H1 (cell line): ENCODE measurements around the gene DLGAP5. TPM values are rescaled to one million over a fixed set of nuclear protein-coding genes. Genes with fewer than 3 reads are reported as not detected.
A peak's percentile ranks its signal among the peaks of the same experiment; 100 is the strongest.

ENCODE experiments used
- CTCF ChIA-PET: fragments of 300-600 bp; sonication (Branson Sonifier 250); formaldehyde crosslinking; loops from one replicate; lab custom pipeline; 2021; ENCODE audit not compliant: partially characterized antibody; lab: Charles Lee
- POLR2A ChIA-PET: fragments of 300-600 bp; sonication (Branson Sonifier 250); formaldehyde crosslinking; loops from one replicate; lab custom pipeline; 2021; ENCODE audit warnings: inconsistent platforms; ENCODE audit not compliant: partially characterized antibody; lab: Charles Lee
- DNase-seq, 2 experiments: peaks; one replicate each; pipeline versions ENCODE4 v3.0.0 to v3.0.0-alpha.2; 2010 to 2022; ENCODE audit warnings: low spot score in 2 of 2, low read depth in 1 of 2, mixed read lengths in 1 of 2
- FAIRE-seq: peaks from 2 replicates; lab custom pipeline; 2011; peaks lifted over from hg19 to GRCh38; lab: Jason Lieb, UNC
- H2AFZ ChIP-seq: 2 replicates; pipeline ENCODE4 v1.8.1; 2012; ENCODE audit warnings: low read length, inconsistent platforms
- H2AK5ac ChIP-seq: 2 replicates; pipeline ENCODE4 v1.6.1; 2013; ENCODE audit warnings: low read depth, low read length
- H2BK120ac ChIP-seq: replicated peaks from 2 replicates; pipeline ENCODE3; 2013; ENCODE audit warnings: low read depth, low read length, inconsistent platforms
- H2BK12ac ChIP-seq: 2 replicates; pipeline ENCODE4 v1.6.1; 2013; ENCODE audit warnings: low read depth, low read length
- H2BK15ac ChIP-seq: 2 replicates; pipeline ENCODE4 v1.6.1; 2013; ENCODE audit warnings: low read length
- H2BK20ac ChIP-seq: 2 replicates; pipeline ENCODE4 v1.6.1; 2013; ENCODE audit warnings: low read length
- H2BK5ac ChIP-seq: 2 replicates; pipeline ENCODE4 v1.6.1; 2013; ENCODE audit warnings: low read depth, low read length
- H3K14ac ChIP-seq: 2 replicates; pipeline ENCODE4 v1.6.1; 2013; ENCODE audit warnings: inconsistent platforms; ENCODE audit not compliant: insufficient read length
- H3K18ac ChIP-seq: 2 replicates; pipeline ENCODE4 v1.6.1; 2013; ENCODE audit warnings: low read length; ENCODE audit errors: extremely low read depth
- H3K23ac ChIP-seq: 2 replicates; pipeline ENCODE4 v1.6.1; 2013; ENCODE audit warnings: inconsistent platforms; ENCODE audit not compliant: insufficient read length
- H3K23me2 ChIP-seq: 2 replicates; pipeline ENCODE4 v1.6.1; 2013; ENCODE audit warnings: low read depth, low read length
- H3K27ac ChIP-seq: 2 replicates; pipeline ENCODE4 v1.6.1; 2011; ENCODE audit warnings: low read depth, low read length, inconsistent platforms
- H3K27me3 ChIP-seq, 4 experiments: replicated peaks in 1 of 4; 1 replicate in 1 of 4; 2 replicates in 3 of 4; pipeline versions ENCODE4 v1.6.1 to v1.8.1; 2011 to 2013; ENCODE audit warnings: low read length in 3 of 4, mild to moderate bottlenecking in 3 of 4, inconsistent platforms in 2 of 4, mixed read lengths in 2 of 4, moderate library complexity in 1 of 4; ENCODE audit not compliant: control insufficient read depth in 3 of 4, insufficient read depth in 3 of 4; ENCODE audit errors: extremely low read depth in 1 of 4
- H3K36me3 ChIP-seq, 4 experiments: 2 replicates each; pipeline versions ENCODE4 v1.6.1 to v1.8.1; 2011 to 2013; ENCODE audit warnings: mild to moderate bottlenecking in 4 of 4, low read length in 3 of 4, moderate library complexity in 2 of 4, control low read depth in 1 of 4, inconsistent platforms in 1 of 4; ENCODE audit not compliant: insufficient read depth in 4 of 4, control insufficient read depth in 2 of 4
- H3K4ac ChIP-seq: replicated peaks from 2 replicates; pipeline ENCODE3; 2013; ENCODE audit warnings: low read length, low read depth, mixed read lengths, inconsistent platforms; ENCODE audit not compliant: insufficient read length
- H3K4me1 ChIP-seq, 4 experiments: replicated peaks in 1 of 4; 1 replicate in 1 of 4; 2 replicates in 3 of 4; pipeline versions ENCODE4 v1.6.1 to v1.8.1; 2011 to 2013; ENCODE audit warnings: low read length in 3 of 4, inconsistent platforms in 2 of 4, mixed read lengths in 1 of 4; ENCODE audit not compliant: insufficient read depth in 4 of 4, control insufficient read depth in 3 of 4
- H3K4me2 ChIP-seq, 2 experiments: 2 replicates each; pipeline versions ENCODE4 v1.6.1 to v1.8.1; 2011 to 2013; ENCODE audit warnings: low read depth in 2 of 2, low read length in 2 of 2, control low read depth in 1 of 2, inconsistent platforms in 1 of 2, mild to moderate bottlenecking in 1 of 2; ENCODE audit not compliant: insufficient read depth in 1 of 2
- H3K4me3 ChIP-seq, 4 experiments: fragments of 200-600, 300-600 bp in 1 of 4; sonication (generic), shearing (Covaris generic), sonication (Bioruptor Twin) in 1 of 4; 2 replicates each; pipeline versions ENCODE4 v1.5.1 to v1.8.1; 2011 to 2016; ENCODE audit warnings: low read length in 4 of 4, low read depth in 3 of 4, control low read depth in 2 of 4, inconsistent platforms in 2 of 4, mild to moderate bottlenecking in 2 of 4, mixed read lengths in 1 of 4, moderate library complexity in 1 of 4; ENCODE audit not compliant: insufficient read depth in 2 of 4; ENCODE audit errors: extremely low read depth in 1 of 4
- H3K56ac ChIP-seq: replicated peaks from 2 replicates; pipeline ENCODE3; 2013; ENCODE audit warnings: low read depth, mild to moderate bottlenecking, mixed read lengths, low read length, inconsistent platforms; ENCODE audit not compliant: insufficient read length
- H3K79me1 ChIP-seq: 2 replicates; pipeline ENCODE4 v1.6.1; 2013; ENCODE audit warnings: low read depth, low read length, control low read depth
- H3K79me2 ChIP-seq, 2 experiments: 2 replicates each; pipeline versions ENCODE4 v1.6.1 to v1.8.1; 2012 to 2013; ENCODE audit warnings: low read length in 2 of 2, mild to moderate bottlenecking in 2 of 2, inconsistent platforms in 1 of 2; ENCODE audit not compliant: insufficient read depth in 2 of 2, control insufficient read depth in 1 of 2
- H3K9ac ChIP-seq, 4 experiments: replicated peaks in 1 of 4; 1 replicate in 1 of 4; 2 replicates in 3 of 4; pipeline versions ENCODE4 v1.6.1 to v1.8.1; 2011 to 2013; ENCODE audit warnings: low read depth in 3 of 4, low read length in 3 of 4, control low read depth in 2 of 4, mild to moderate bottlenecking in 2 of 4, moderate library complexity in 2 of 4, inconsistent platforms in 1 of 4; ENCODE audit errors: extremely low read depth in 1 of 4
- H3K9me3 ChIP-seq, 2 experiments: 2 replicates each; pipeline versions ENCODE4 v1.6.1 to v1.8.1; 2012 to 2013; ENCODE audit warnings: mild to moderate bottlenecking in 2 of 2, moderate library complexity in 2 of 2, control low read depth in 1 of 2, inconsistent platforms in 1 of 2, low read depth in 1 of 2, low read length in 1 of 2, mixed read lengths in 1 of 2; ENCODE audit not compliant: insufficient read depth in 2 of 2
- H4K20me1 ChIP-seq, 2 experiments: replicated peaks in 1 of 2; 2 replicates each; pipeline versions ENCODE3 to v1.8.1; 2011 to 2013; ENCODE audit warnings: inconsistent platforms in 2 of 2, low read length in 2 of 2, mild to moderate bottlenecking in 1 of 2; ENCODE audit not compliant: insufficient read depth in 2 of 2, control insufficient read depth in 1 of 2
- H4K5ac ChIP-seq: 2 replicates; pipeline ENCODE4 v1.6.1; 2013; ENCODE audit warnings: low read length, low read depth, mixed read lengths, inconsistent platforms; ENCODE audit not compliant: insufficient read length
- H4K8ac ChIP-seq: 2 replicates; pipeline ENCODE4 v1.8.0; 2013; ENCODE audit warnings: mild to moderate bottlenecking, moderate library complexity, low read length, inconsistent platforms; ENCODE audit not compliant: insufficient read depth; ENCODE audit errors: extremely low read depth
- H4K91ac ChIP-seq: replicated peaks from 2 replicates; pipeline ENCODE3; 2013; ENCODE audit warnings: low read length, mixed read lengths, inconsistent platforms; ENCODE audit not compliant: insufficient read length
- HDAC2 ChIP-seq, 2 experiments: fragments of 300-600 bp in 1 of 2; sonication (generic) in 1 of 2; IDR thresholded peaks; 2 replicates each; pipeline ENCODE4 v1.6.1; 2011 to 2012; ENCODE audit warnings: low read depth in 2 of 2, low read length in 2 of 2, mild to moderate bottlenecking in 2 of 2, moderate library complexity in 2 of 2, borderline replicate concordance in 1 of 2, inconsistent platforms in 1 of 2
- KDM4A ChIP-seq: IDR thresholded peaks from one replicate; pipeline ENCODE4 v1.7.1; 2012; ENCODE audit warnings: low read depth, mild to moderate bottlenecking, moderate library complexity, low read length, inconsistent platforms; ENCODE audit not compliant: severe bottlenecking
- KDM5A ChIP-seq: fragments of 200-600 bp; IDR thresholded peaks from 2 replicates; pipeline ENCODE4 v1.7.1; 2012; ENCODE audit warnings: mild to moderate bottlenecking, low read length, inconsistent platforms, mixed read lengths
- MAFK ChIP-seq: IDR thresholded peaks from 2 replicates; pipeline ENCODE4 v1.6.1; 2012; ENCODE audit warnings: low read depth, mild to moderate bottlenecking, improper control_type of control experiment, low read length
- POU5F1 ChIP-seq: IDR thresholded peaks from 2 replicates; pipeline ENCODE4 v1.6.1; 2011; ENCODE audit warnings: low read depth, mild to moderate bottlenecking, low read length, moderate library complexity
- RFX5 ChIP-seq: IDR thresholded peaks from 2 replicates; pipeline ENCODE4 v1.6.1; 2011; ENCODE audit warnings: low read depth, low read length, improper control_type of control experiment, borderline replicate concordance
- SP4 ChIP-seq: IDR thresholded peaks from 2 replicates; pipeline ENCODE4 v1.6.1; 2012; ENCODE audit warnings: low read length, inconsistent platforms
- TAF7 ChIP-seq: optimal IDR thresholded peaks from 2 replicates; pipeline ENCODE3; 2011; ENCODE audit warnings: low read depth, mild to moderate bottlenecking, inconsistent platforms, low read length, moderate library complexity, borderline replicate concordance
- TBP ChIP-seq: IDR thresholded peaks from 2 replicates; pipeline ENCODE4 v1.6.1; 2011; ENCODE audit warnings: low read depth, low read length, improper control_type of control experiment
- TCF12 ChIP-seq: IDR thresholded peaks from 2 replicates; pipeline ENCODE4 v1.6.1; 2011; ENCODE audit warnings: low read depth, mild to moderate bottlenecking, low read length
- TEAD4 ChIP-seq: IDR thresholded peaks from 2 replicates; pipeline ENCODE4 v1.6.1; 2012; ENCODE audit warnings: low read depth, low read length, inconsistent platforms, mixed read lengths
- WGBS, 2 experiments: shearing (Covaris generic) in 1 of 2; methylation state at CpG; one replicate each; pipeline versions ENCODE4 v1.1.6 to v1.1.7; 2013 to 2015; ENCODE audit warnings: low lambda C conversion rate in 2 of 2, mixed read lengths in 2 of 2, inconsistent platforms in 1 of 2, low coverage in 1 of 2, missing lambda C conversion rate in 1 of 2; ENCODE audit not compliant: insufficient replicate concordance in 2 of 2, insufficient coverage in 1 of 2, insufficient read length in 1 of 2; ENCODE audit errors: extremely low coverage in 1 of 2, missing lambda C conversion rate in 1 of 2; 5-methylcytosine and 5-hydroxymethylcytosine counted together
- polyA plus RNA-seq, 7 experiments: library from polyadenylated mRNA; depleted of rRNA in 3 of 7; stranded (reverse) in 5 of 7; unstranded in 2 of 7; fragments of >200 nt in 5 of 7; fragments of 200-250 nt in 2 of 7; gene quantifications; 1 replicate in 5 of 7; 2 replicates in 1 of 7; 4 replicates in 1 of 7; pipeline versions ENCODE4 v1.2.1 to v1.2.3, GENCODE V29; 2011 to 2013; ENCODE audit warnings: missing spikeins in 2 of 7, mixed read lengths in 2 of 7
- total RNA-seq: library from RNA; stranded (reverse); fragmentation: NEBNext Ultra II Directional; extraction: Animal tissue kit (Norgen Biotek cat#: 25700); gene quantifications from 2 replicates; pipeline ENCODE4 v1.2.1, GENCODE V29; 2021

Gene DLGAP5
- total and polyA plus RNA-seq, 2 of the 8 experiments (the other 6 are each of a cell fraction or from before 2014, with no cell fraction given) = 16.9 to 155 TPM

- Histone ChIP-seq H2BK5ac (peak overlapping the region; percentile 61), H3K18ac (no peak overlapping the region; the same call in 1 of the 2 replicates), H3K4me1 (peaks cover 0 to 8% (median 1%) of the 10 kb centered on the region in 4 experiments; a peak in 2 of 7 replicates), H2BK12ac (0 out of 2 replicates have a peak overlapping the region, but pooled peaks have one; percentile 82), H3K27ac (peak overlapping the region; percentile 9; the same call in 1 of the 2 replicates), H2BK120ac (peak overlapping the region; percentile 61), H3K23ac (no peak overlapping the region), H3K4me3 (no peak overlapping the region; a peak in 1 of 8 replicates), H3K36me3 (no peaks in the 10 kb centered on the region), H2AFZ (peak overlapping the region; percentile 68; the same call in 1 of the 2 replicates), H3K9ac (no peak overlapping the region), H4K91ac (no peak overlapping the region), H4K20me1 (no peaks in the 10 kb centered on the region), H3K23me2 (no peaks in the 10 kb centered on the region), H3K56ac (no peak overlapping the region), H3K4ac (no peak overlapping the region), H3K27me3 (no peaks in the 10 kb centered on the region), H2BK20ac (no peak overlapping the region; the same call in 1 of the 2 replicates), H2BK15ac (no peak overlapping the region), H3K79me2 (no peaks in the 10 kb centered on the region), H2AK5ac (no peak overlapping the region), H3K79me1 (no peaks in the 10 kb centered on the region), H3K4me2 (peak overlapping the region; percentile 17 to 41; a peak in 3 of 4 replicates), H4K8ac (no peak overlapping the region), H3K9me3 (no peaks in the 10 kb centered on the region), H3K14ac (no peak overlapping the region), H4K5ac (no peak overlapping the region)
- DNase-seq (no peak), FAIRE-seq (peak; percentile 65)
- POLR2A ChIA-PET = interaction anchor here (0.6 to 2.6 kb wide), 6 partner anchors 10 to 150 kb away, joined by 3 to 10 read pairs (median 3); partner anchors contain the start of genes DLGAP5 and MAPK1IP1L
- WGBS, 2 experiments = 67% methylated on average over 16 of the region's 17 CpGs; no CpG with 5 or more reads in 1 of the 2 experiments
- CTCF ChIA-PET = interaction anchor here (0.6 to 2.1 kb wide), 10 partner anchors 10 to 213 kb away, joined by 3 to 11 read pairs (median 3); no protein-coding TSS in a partner anchor
- TF ChIP-seq MAFK = no peak
- TF ChIP-seq POU5F1 = no peak
- peak; percentile 43; the same call in 1 of the 2 replicates for TF ChIP-seq TBP
- peak; percentile 83 for TF ChIP-seq TEAD4
- TF ChIP-seq TAF7 = peak; percentile 6
- no peak for TF ChIP-seq RFX5
- 0 out of 4 replicates have a peak, but pooled peaks of 1 of the 2 experiments have one; percentile 54 for TF ChIP-seq HDAC2 (IDR thresholded peaks at IDR 0.05; ENCODE audit: borderline replicate concordance in 1 of 2, low read depth in 2 of 2, low read length in 2 of 2)
- no peak for TF ChIP-seq KDM5A
- 0 out of 2 replicates have a peak, but pooled peaks have one; percentile 8 for TF ChIP-seq TCF12
- peak; percentile 37; the same call in 1 of the 2 replicates for TF ChIP-seq SP4
- TF ChIP-seq KDM4A = no peak
These were observed 10.1 kb upstream of the DLGAP5 start for GRCh38 chr14:55201219-55202101.
